Left lung (tissue), 10 donors: ENCODE data around the gene MRPS18A. TPM values are rescaled to one million over a fixed set of nuclear protein-coding genes. Genes with fewer than 3 reads are reported as not detected.
"Not testable (repeated sequence)": the region's sequence is repeated elsewhere in the genome, so short reads cannot be mapped to it uniquely, and the experiment has no call there.

Source experiments
- ATAC-seq: fragments of 200-7000 bp; cut with Tn5 transposase; one replicate; pipeline ENCODE4 v1.9.1; 2020; ENCODE audit warnings: moderate library complexity
- DNase-seq, 4 donors: peaks; one replicate each; pipeline ENCODE4 v3.0.0-alpha.2; 2013 to 2020
- H3K27ac ChIP-seq, 2 donors: fragments of 200-600 bp; sonication (generic) in 1 of 2; one replicate each; pipeline versions ENCODE4 v1.5.0 to v1.8.0; 2020 to 2021
- H3K27me3 ChIP-seq, 2 donors: fragments of 200-600 bp; sonication (generic) in 1 of 2; one replicate each; pipeline versions ENCODE4 v1.5.0 to v1.8.0; 2020 to 2021
- H3K36me3 ChIP-seq, 2 donors: fragments of 200-600 bp; sonication (generic) in 1 of 2; one replicate each; pipeline versions ENCODE4 v1.5.0 to v1.8.0; 2020 to 2021
- H3K4me1 ChIP-seq, 2 donors: fragments of 200-600 bp; one replicate each; pipeline ENCODE4 v1.8.0; 2021
- H3K4me3 ChIP-seq, 2 donors: fragments of 200-600 bp; sonication (generic) in 1 of 2; one replicate each; pipeline versions ENCODE4 v1.5.0 to v1.8.0; 2020 to 2021; ENCODE audit warnings: mild to moderate bottlenecking in 1 of 2
- H3K9me3 ChIP-seq, 2 donors: fragments of 200-600 bp; sonication (generic) in 1 of 2; one replicate each; pipeline versions ENCODE4 v1.5.0 to v1.8.0; 2020 to 2021
- CTCF ChIP-seq, 2 donors: fragments of 200-600 bp; sonication (generic) in 1 of 2; IDR thresholded peaks; one replicate each; pipeline versions ENCODE4 v1.5.0 to v1.8.0; 2021; ENCODE audit warnings: antibody characterized with exemption in 2 of 2
- intact Hi-C, 2 donors: fragments of 100-400 bp; cut with DNase I; formaldehyde crosslinking; loops; one replicate each; pipeline versions ENCODE4 v1.11.2 to v1.14.2; 2022
- polyA plus RNA-seq, 6 donors: library from polyadenylated mRNA; unstranded; fragments of 120-200 nt; gene quantifications; one replicate each; pipeline ENCODE4 v1.2.1, GENCODE V29; 2013; ENCODE audit not compliant: insufficient read length in 6 of 6
- total RNA-seq, 2 donors: library from RNA; stranded (reverse); fragmentation: NEBNext Ultra II Directional; extraction: Animal tissue kit (Norgen Biotek cat#: 25700); gene quantifications; one replicate each; pipeline ENCODE4 v1.2.1, GENCODE V29; 2021
- donor health status: DM: no; HTN: yes; CAD: no.
- donor health status: DM: no; HTN: no; CAD: no.

MRPS18A gene
- total and polyA plus RNA-seq, 8 donors, result 27.0 to 45.0 (median 38.0) TPM

- no peak overlapping the region for H3K4me3 ChIP-seq
Measured at GRCh38 chr6:43634702-43635303, 52.8 kb downstream of the MRPS18A start.

DNA sequence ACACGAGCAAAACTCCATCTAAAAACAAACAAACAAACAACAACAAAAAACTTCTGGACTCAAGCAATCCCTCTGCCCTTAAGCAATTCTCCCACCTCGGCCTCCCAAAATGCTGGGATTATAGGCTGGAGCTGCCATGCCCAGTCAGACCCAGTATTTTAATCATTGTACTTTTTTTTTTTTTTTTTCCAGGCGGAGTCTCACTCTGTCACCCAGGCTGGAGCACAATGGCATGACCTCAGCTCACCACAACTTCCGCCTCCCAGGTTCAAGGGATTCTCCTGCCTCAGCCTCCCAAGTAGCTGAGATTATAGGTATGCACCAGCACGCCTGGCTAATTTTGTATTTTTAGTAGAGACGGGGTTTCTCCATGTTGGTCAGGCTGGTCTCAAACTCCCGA, 54.6 kb downstream of the MRPS18A start:
- intact Hi-C loops, ATAC-seq, H3K9me3 ChIP-seq, H3K27ac ChIP-seq, H3K36me3 ChIP-seq, H3K4me3 ChIP-seq, H3K27me3 ChIP-seq, DNase-seq: not testable (repeated sequence)
- H3K4me1 ChIP-seq, result peaks cover 10 to 48% of the 10 kb centered on the region in 2 donors

More at GRCh38 chr6:43634702-43635303, 52.8 kb downstream of the MRPS18A start:
- peaks cover 0 to 28% of the 10 kb centered on the region in 2 donors for H3K36me3 ChIP-seq
- H3K27me3 ChIP-seq, result no peaks in the 10 kb centered on the region
- ATAC-seq, result no peak
- peak overlapping the region in 1 of 2 donors; percentile 79 for H3K27ac ChIP-seq
- TF ChIP-seq CTCF (IDR thresholded peaks at IDR 0.05), result no peak
- H3K4me1 ChIP-seq, result peaks cover 9 to 58% of the 10 kb centered on the region in 2 donors
- no peak for DNase-seq
- H3K9me3 ChIP-seq, result no peaks in the 10 kb centered on the region
- intact Hi-C loops, result no loop called here

GRCh38 chr6:43630980-43631619, 56.5 kb downstream of the MRPS18A start:
- ATAC-seq (no peak), DNase-seq (no peak)
- peaks cover 7 to 48% of the 10 kb centered on the region in 2 donors for H3K4me1 ChIP-seq
- no peak for TF ChIP-seq CTCF (IDR thresholded peaks at IDR 0.05)
- H3K9me3 ChIP-seq, result no peaks in the 10 kb centered on the region
- peaks cover 0 to 1% of the 10 kb centered on the region in 2 donors for H3K36me3 ChIP-seq
- H3K4me3 ChIP-seq, result no peak overlapping the region
- H3K27ac ChIP-seq, result no peak overlapping the region
- intact Hi-C loops, result no loop called here
- no peaks in the 10 kb centered on the region for H3K27me3 ChIP-seq

DNA sequence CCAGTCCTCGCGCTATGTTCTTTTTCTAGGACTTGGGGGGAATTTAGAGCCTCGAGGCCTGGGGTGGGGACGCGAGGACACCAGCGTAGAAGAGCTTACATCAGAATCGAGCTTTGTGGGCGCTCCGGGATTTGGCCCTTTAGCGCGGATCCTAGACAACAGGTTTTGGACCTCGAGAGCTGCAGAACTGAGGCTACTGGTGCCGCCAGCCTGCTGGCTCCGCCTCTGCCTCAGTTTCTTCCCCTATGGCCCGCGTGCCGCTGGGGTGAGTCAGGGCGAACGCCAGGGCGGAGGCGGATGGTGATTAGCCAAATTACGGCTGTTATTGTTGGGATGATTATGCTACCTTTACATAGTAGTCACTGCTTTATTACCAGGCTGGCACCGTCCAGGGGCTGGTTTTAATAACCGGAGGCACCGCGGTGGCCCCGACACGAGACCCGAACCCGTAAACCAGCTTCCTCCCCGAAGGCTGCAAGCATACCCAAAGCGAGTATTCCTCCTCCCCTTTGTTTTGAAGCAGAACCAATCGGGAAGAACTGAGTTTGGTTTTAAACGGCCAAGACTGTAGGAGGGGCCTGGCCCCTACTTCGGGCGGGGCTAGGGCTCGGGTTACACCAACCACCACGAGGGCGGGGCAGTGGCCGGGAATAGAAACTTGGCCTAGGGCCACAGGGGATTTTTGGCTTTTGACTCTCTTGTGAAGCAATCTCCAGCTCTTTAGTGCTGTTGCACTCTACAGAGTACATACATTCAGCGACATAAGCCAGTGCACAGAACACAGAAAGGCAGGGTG, 57.9 kb downstream of the MRPS18A start:
- peaks cover 7 to 41% of the 10 kb centered on the region in 2 donors for H3K4me1 ChIP-seq
- peak overlapping the region; percentile 96 to 99 for H3K27ac ChIP-seq
- H3K36me3 ChIP-seq, result peaks cover 5 to 15% of the 10 kb centered on the region in 2 donors
- peak; percentile 89 for ATAC-seq
- H3K27me3 ChIP-seq, result no peaks in the 10 kb centered on the region
- intact Hi-C loops, result no loop called here
- no peaks in the 10 kb centered on the region for H3K9me3 ChIP-seq
- peak; percentile 95 to 99 (median 98) for DNase-seq
- peak overlapping the region; percentile 78 to 91 for H3K4me3 ChIP-seq
- no peak for TF ChIP-seq CTCF (IDR thresholded peaks at IDR 0.05)

GRCh38 chr6:43629104-43629504, 58.5 kb downstream of the MRPS18A start, which contains the start of gene GTPBP2:
Gene GTPBP2, minus strand, starts transcription at chr6:43629264. Its CDS starts 102 bp downstream, at chr6:43629162.
- TF ChIP-seq CTCF (IDR thresholded peaks at IDR 0.05), result no peak
- Histone ChIP-seq H3K4me3 (peak within 1 kb of the TSS; percentile 78 to 91), H3K4me1 (peaks cover 7 to 40% of the 10 kb centered on the region in 2 donors), H3K27ac (peak within 1 kb of the TSS; percentile 96 to 99), H3K27me3 (no peaks in the 10 kb centered on the region), H3K9me3 (no peaks in the 10 kb centered on the region), H3K36me3 (peaks cover 5 to 21% of the 10 kb centered on the region in 2 donors)
- intact Hi-C loops, result no loop called here
- peak; percentile 97 to 100 (median 100) for DNase-seq
- ATAC-seq, result peak; percentile 88
